ENCODE measurements around the gene KRT8. TPM values are rescaled to one million over a fixed set of nuclear protein-coding genes. Genes with fewer than 3 reads are reported as not detected.

KRT8 gene
- total RNA-seq, 1 experiment from 2014 or later = 3,725 TPM

- Mint-ChIP-seq H3K4me1 (ENCODE audit: low read depth, unreplicated experiment) (no peaks in the 10 kb centered on the region), H3K9me3 (ENCODE audit: unreplicated experiment) (no peaks in the 10 kb centered on the region), H3K4me3 (ENCODE audit: unreplicated experiment) (no peak overlapping the region), H3K27ac (ENCODE audit: unreplicated experiment) (no peak overlapping the region), H3K36me3 (ENCODE audit: insufficient read depth, unreplicated experiment) (no peaks in the 10 kb centered on the region), H3K27me3 (ENCODE audit: insufficient read depth, unreplicated experiment) (no peaks in the 10 kb centered on the region)
- ChIA-PET POLR2A (no interaction called here), CTCF (interaction anchor here (0.6 to 1.6 kb wide), 20 partner anchors 9 to 721 kb away, joined by 3 to 8 read pairs (median 4); partner anchors contain the start of gene KRT4)
- no peaks in the 10 kb centered on the region for H3K36me3 ChIP-seq (ENCODE audit: control insufficient read depth, insufficient read depth, low read length)
- intact Hi-C loops (cut with micrococcal nuclease; ENCODE audit: unreplicated experiment) = loop anchor here (1.0 to 2.0 kb wide), 4 partner anchors 39 to 282 kb away; no protein-coding TSS in a partner anchor
- no peak overlapping the region for H3K4me3 ChIP-seq (ENCODE audit: low read depth, low read length)
- no peaks in the 10 kb centered on the region for H3K9me3 ChIP-seq
- DNase-seq = peak; percentile 83 to 89
- H3K27me3 ChIP-seq (replicated peaks; ENCODE audit: control insufficient read depth, insufficient read depth, low read length) = no peaks in the 10 kb centered on the region
- BruUV-seq (replicated peaks) = no TSS peak
- H3K4me1 ChIP-seq = peaks cover 1% of the 10 kb centered on the region; the same call in 1 of the 2 replicates
- TF ChIP-seq, protein P1, sequence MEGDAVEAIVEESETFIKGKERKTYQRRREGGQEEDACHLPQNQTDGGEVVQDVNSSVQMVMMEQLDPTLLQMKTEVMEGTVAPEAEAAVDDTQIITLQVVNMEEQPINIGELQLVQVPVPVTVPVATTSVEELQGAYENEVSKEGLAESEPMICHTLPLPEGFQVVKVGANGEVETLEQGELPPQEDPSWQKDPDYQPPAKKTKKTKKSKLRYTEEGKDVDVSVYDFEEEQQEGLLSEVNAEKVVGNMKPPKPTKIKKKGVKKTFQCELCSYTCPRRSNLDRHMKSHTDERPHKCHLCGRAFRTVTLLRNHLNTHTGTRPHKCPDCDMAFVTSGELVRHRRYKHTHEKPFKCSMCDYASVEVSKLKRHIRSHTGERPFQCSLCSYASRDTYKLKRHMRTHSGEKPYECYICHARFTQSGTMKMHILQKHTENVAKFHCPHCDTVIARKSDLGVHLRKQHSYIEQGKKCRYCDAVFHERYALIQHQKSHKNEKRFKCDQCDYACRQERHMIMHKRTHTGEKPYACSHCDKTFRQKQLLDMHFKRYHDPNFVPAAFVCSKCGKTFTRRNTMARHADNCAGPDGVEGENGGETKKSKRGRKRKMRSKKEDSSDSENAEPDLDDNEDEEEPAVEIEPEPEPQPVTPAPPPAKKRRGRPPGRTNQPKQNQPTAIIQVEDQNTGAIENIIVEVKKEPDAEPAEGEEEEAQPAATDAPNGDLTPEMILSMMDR (IDR thresholded peaks at IDR 0.05; ENCODE audit: insufficient read depth in 1 of 2, low read depth in 1 of 2, low read length in 1 of 2, severe bottlenecking in 1 of 2, unreplicated experiment in 1 of 2) = peak; percentile 89 to 93
These were observed 39.6 kb downstream of the KRT8 start for GRCh38 chr12:52865090-52865944.

DNA sequence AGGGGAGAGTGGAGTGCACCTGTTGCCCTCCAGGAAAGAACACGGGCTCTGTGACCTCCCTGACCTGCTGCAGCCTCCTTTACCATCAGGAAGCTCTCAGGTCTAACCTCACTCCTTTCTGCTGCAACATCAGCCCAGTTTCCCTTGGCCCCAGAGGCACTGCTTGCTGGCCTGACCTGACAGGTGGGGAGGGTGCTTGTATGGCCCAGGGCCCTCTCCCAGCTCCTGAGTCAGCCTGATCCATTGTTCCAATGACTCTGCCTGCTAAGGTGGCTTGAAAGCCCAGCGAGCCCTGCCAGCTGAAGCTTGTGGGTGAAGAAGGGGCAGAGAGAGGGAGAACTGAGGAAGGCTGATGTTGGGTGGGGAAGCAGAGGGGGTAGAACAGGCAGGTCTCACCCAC is 42.9 kb downstream of the KRT8 start:
- no peak overlapping the region for H3K4me3 Mint-ChIP-seq (ENCODE audit: unreplicated experiment)
- no peaks in the 10 kb centered on the region for H3K9me3 ChIP-seq
- no peaks in the 10 kb centered on the region for H3K27me3 Mint-ChIP-seq (ENCODE audit: insufficient read depth, unreplicated experiment)
- H3K4me3 ChIP-seq (ENCODE audit: low read depth, low read length) = no peak overlapping the region
- no peaks in the 10 kb centered on the region for H3K27me3 ChIP-seq (replicated peaks; ENCODE audit: control insufficient read depth, insufficient read depth, low read length)
- BruUV-seq (replicated peaks) = no TSS peak
- POLR2A ChIA-PET = no interaction called here
- H3K4me1 ChIP-seq = no peaks in the 10 kb centered on the region
- no peaks in the 10 kb centered on the region for H3K36me3 ChIP-seq (ENCODE audit: control insufficient read depth, insufficient read depth, low read length)
- H3K9me3 Mint-ChIP-seq (ENCODE audit: unreplicated experiment) = no peaks in the 10 kb centered on the region
- CTCF ChIA-PET = interaction anchor here (1.0 kb wide), 1 partner anchor 9 kb away, joined by 3 read pairs; no protein-coding TSS in a partner anchor
- H3K4me1 Mint-ChIP-seq (ENCODE audit: low read depth, unreplicated experiment) = no peaks in the 10 kb centered on the region
- TF ChIP-seq, protein P1 (IDR thresholded peaks at IDR 0.05; ENCODE audit: insufficient read depth in 1 of 2, low read depth in 1 of 2, low read length in 1 of 2, severe bottlenecking in 1 of 2, unreplicated experiment in 1 of 2) = no peak
- no peak overlapping the region for H3K27ac Mint-ChIP-seq (ENCODE audit: unreplicated experiment)
- intact Hi-C loops (cut with micrococcal nuclease; ENCODE audit: unreplicated experiment) = no loop called here
- H3K36me3 Mint-ChIP-seq (ENCODE audit: insufficient read depth, unreplicated experiment) = no peaks in the 10 kb centered on the region
- DNase-seq = no peak

- Histone ChIP-seq H3K9me3 (no peaks in the 10 kb centered on the region), H3K27me3 (replicated peaks; ENCODE audit: control insufficient read depth, insufficient read depth, low read length) (no peaks in the 10 kb centered on the region), H3K4me3 (ENCODE audit: low read depth, low read length) (no peak overlapping the region), H3K36me3 (ENCODE audit: control insufficient read depth, insufficient read depth, low read length) (no peaks in the 10 kb centered on the region), H3K4me1 (no peaks in the 10 kb centered on the region)
- H3K27me3 Mint-ChIP-seq (ENCODE audit: insufficient read depth, unreplicated experiment) = no peaks in the 10 kb centered on the region
- intact Hi-C loops (cut with micrococcal nuclease; ENCODE audit: unreplicated experiment) = no loop called here
- TF ChIP-seq, protein P1 (IDR thresholded peaks at IDR 0.05; ENCODE audit: insufficient read depth in 1 of 2, low read depth in 1 of 2, low read length in 1 of 2, severe bottlenecking in 1 of 2, unreplicated experiment in 1 of 2) = no peak
- BruUV-seq (replicated peaks) = no TSS peak
- H3K36me3 Mint-ChIP-seq (ENCODE audit: insufficient read depth, unreplicated experiment) = no peaks in the 10 kb centered on the region
- POLR2A ChIA-PET = no interaction called here
- no peak overlapping the region for H3K27ac Mint-ChIP-seq (ENCODE audit: unreplicated experiment)
- no peaks in the 10 kb centered on the region for H3K4me1 Mint-ChIP-seq (ENCODE audit: low read depth, unreplicated experiment)
- no peak for DNase-seq
- CTCF ChIA-PET = interaction anchor here (0.6 to 1.0 kb wide), 2 partner anchors 9 to 386 kb away, joined by 3 to 5 read pairs; no protein-coding TSS in a partner anchor
- H3K9me3 Mint-ChIP-seq (ENCODE audit: unreplicated experiment) = no peaks in the 10 kb centered on the region
- H3K4me3 Mint-ChIP-seq (ENCODE audit: unreplicated experiment) = no peak overlapping the region
These were observed 43.4 kb downstream of the KRT8 start for GRCh38 chr12:52861511-52861910.
